ENCODE data around the gene AAMP.

- TF ChIP-seq POLR2AphosphoS5 (IDR thresholded peaks at IDR 0.05; ENCODE audit: insufficient read depth in 1 of 2, low read depth in 1 of 2) (peak; percentile 95 to 96), CTCF (IDR thresholded peaks at IDR 0.05) (peak in 1 of 3 experiments; percentile 51)
These were observed 53.1 kb downstream of the AAMP start, which contains the start of gene ARPC2 for GRCh38 chr2:218216674-218217359.
